Liver (tissue), 9 donors: Measurements from ENCODE around the gene SERPINB1. TPM values are rescaled to one million over a fixed set of nuclear protein-coding genes. Genes with fewer than 3 reads are reported as not detected.
"Not testable (repeated sequence)": the region's sequence is repeated elsewhere in the genome, so short reads cannot be mapped to it uniquely, and the experiment has no call there.

ENCODE experiments used
- DNase-seq: peaks from one replicate; pipeline ENCODE4 v3.0.0-alpha.2; 2017; ENCODE audit warnings: low spot score
- H3K27ac ChIP-seq, 2 donors: one replicate each; pipeline ENCODE4 v1.7.0; 2013; ENCODE audit warnings: inconsistent platforms in 2 of 2, low read length in 2 of 2, control low read depth in 1 of 2, low read depth in 1 of 2, mild to moderate bottlenecking in 1 of 2
- H3K27me3 ChIP-seq, 4 donors: one replicate each; pipeline versions ENCODE4 v1.6.1 to v1.7.0; 2013; ENCODE audit warnings: low read length in 3 of 4, inconsistent platforms in 1 of 4, mild to moderate bottlenecking in 1 of 4, moderate library complexity in 1 of 4; ENCODE audit not compliant: control insufficient read depth in 4 of 4, insufficient read depth in 4 of 4
- H3K36me3 ChIP-seq, 4 donors: one replicate each; pipeline versions ENCODE4 v1.6.1 to v1.7.0; 2013; ENCODE audit warnings: low read length in 3 of 4, mild to moderate bottlenecking in 3 of 4, low read depth in 1 of 4, moderate library complexity in 1 of 4; ENCODE audit not compliant: control insufficient read depth in 4 of 4, insufficient read depth in 3 of 4
- H3K4me1 ChIP-seq, 4 donors: one replicate each; pipeline versions ENCODE4 v1.6.1 to v1.7.0; 2013; ENCODE audit warnings: low read length in 3 of 4, mild to moderate bottlenecking in 3 of 4, moderate library complexity in 1 of 4; ENCODE audit not compliant: control insufficient read depth in 4 of 4, insufficient read depth in 4 of 4
- H3K4me3 ChIP-seq, 3 donors: one replicate each; pipeline versions ENCODE4 v1.6.1 to v1.7.0; 2013; ENCODE audit warnings: low read length in 3 of 3, control low read depth in 1 of 3, low read depth in 1 of 3, mild to moderate bottlenecking in 1 of 3
- H3K9ac ChIP-seq, 2 donors: one replicate each; pipeline ENCODE4 v1.7.0; 2013; ENCODE audit warnings: low read length in 2 of 2, mild to moderate bottlenecking in 2 of 2, moderate library complexity in 2 of 2, control low read depth in 1 of 2, low read depth in 1 of 2
- H3K9me3 ChIP-seq, 4 donors: one replicate each; pipeline versions ENCODE4 v1.6.1 to v1.7.0; 2013; ENCODE audit warnings: low read length in 3 of 4; ENCODE audit not compliant: control insufficient read depth in 4 of 4
- EGR1 ChIP-seq, 2 donors: IDR thresholded peaks; 2 replicates each; pipeline ENCODE4 v1.6.1; 2016 to 2018; ENCODE audit warnings: antibody characterized with exemption in 2 of 2, low read depth in 2 of 2
- FOXA1 ChIP-seq: IDR thresholded peaks from 2 replicates; pipeline ENCODE4 v1.6.1; 2016; ENCODE audit warnings: antibody characterized with exemption
- FOXA2 ChIP-seq: IDR thresholded peaks from 2 replicates; pipeline ENCODE4 v1.6.1; 2016; ENCODE audit warnings: antibody characterized with exemption
- GABPA ChIP-seq, 2 donors: IDR thresholded peaks in 1 of 2; conservative IDR thresholded peaks in 1 of 2; 2 replicates each; pipeline ENCODE4 v1.6.1; 2016; ENCODE audit warnings: antibody characterized with exemption in 2 of 2, mild to moderate bottlenecking in 1 of 2, moderate library complexity in 1 of 2
- HNF4A ChIP-seq, 2 donors: conservative IDR thresholded peaks; 2 replicates each; pipeline ENCODE4 v1.6.1; 2016; ENCODE audit warnings: antibody characterized with exemption in 2 of 2, mild to moderate bottlenecking in 2 of 2
- HNF4G ChIP-seq: IDR thresholded peaks from 2 replicates; pipeline ENCODE4 v1.6.1; 2016; ENCODE audit warnings: antibody characterized with exemption
- JUND ChIP-seq, 2 donors: IDR thresholded peaks; 2 replicates each; pipeline ENCODE4 v1.6.1; 2016; ENCODE audit warnings: antibody characterized with exemption in 2 of 2
- MAX ChIP-seq: IDR thresholded peaks from 2 replicates; pipeline ENCODE4 v1.6.1; 2016; ENCODE audit warnings: antibody characterized with exemption
- NR2F2 ChIP-seq: IDR thresholded peaks from 2 replicates; pipeline ENCODE4 v1.6.1; 2016; ENCODE audit warnings: antibody characterized with exemption
- RAD21 ChIP-seq, 2 donors: IDR thresholded peaks; 2 replicates each; pipeline ENCODE4 v1.6.1; 2016; ENCODE audit warnings: antibody characterized with exemption in 2 of 2, mild to moderate bottlenecking in 2 of 2
- REST ChIP-seq: IDR thresholded peaks from 2 replicates; pipeline ENCODE4 v1.6.1; 2016; ENCODE audit warnings: antibody characterized with exemption, mild to moderate bottlenecking
- RXRA ChIP-seq, 2 donors: IDR thresholded peaks; 2 replicates each; pipeline ENCODE4 v1.6.1; 2017 to 2018; ENCODE audit warnings: antibody characterized with exemption in 2 of 2, mild to moderate bottlenecking in 1 of 2
- SP1 ChIP-seq: IDR thresholded peaks from 2 replicates; pipeline ENCODE4 v1.6.1; 2018; ENCODE audit warnings: antibody characterized with exemption, mild to moderate bottlenecking
- TAF1 ChIP-seq: conservative IDR thresholded peaks from 2 replicates; pipeline ENCODE4 v1.6.1; 2016; ENCODE audit warnings: antibody characterized with exemption, mild to moderate bottlenecking
- YY1 ChIP-seq: IDR thresholded peaks from 2 replicates; pipeline ENCODE4 v1.6.1; 2016; ENCODE audit warnings: antibody characterized with exemption, mild to moderate bottlenecking
- ZBTB33 ChIP-seq: IDR thresholded peaks from 2 replicates; pipeline ENCODE4 v1.6.1; 2016; ENCODE audit warnings: antibody characterized with exemption
- WGBS: extraction: QIAGEN DNeasy Blood & Tissue Kit; methylation state at CpG from one replicate; pipeline ENCODE4 v1.1.7; 2013; 5-methylcytosine and 5-hydroxymethylcytosine counted together
- polyA plus RNA-seq, 2 donors: library from polyadenylated mRNA; stranded (reverse) in 1 of 2; unstranded in 1 of 2; fragments of 200-250 nt in 1 of 2; fragments of >200 nt in 1 of 2; fragmentation: Nextera tagmentation in 1 of 2; extraction: Ambion mirVana in 1 of 2; gene quantifications; one replicate each; pipeline versions ENCODE4 v1.2.1 to v1.2.3, GENCODE V29; 2013 to 2015
- total RNA-seq, 2 donors: library from RNA; depleted of rRNA; stranded (reverse); fragments of >200 nt; gene quantifications; one replicate each; pipeline ENCODE4 v1.2.3, GENCODE V29; 2014
- TF ChIP-seq, protein P1 (sequence below): IDR thresholded peaks from 2 replicates; pipeline ENCODE4 v1.6.1; 2016; ENCODE audit warnings: antibody characterized with exemption
- TF ChIP-seq, protein P2 (sequence below): fragments of 150-350 bp; IDR thresholded peaks from 2 replicates; pipeline ENCODE4 v1.5.1; 2017; ENCODE audit warnings: improper control_type of control experiment, low read depth, low read length; ENCODE audit not compliant: missing input control
- donor health status: healthy.
- donor health status: healthy.
- donor health status: healthy.
- donor health status: healthy.
- donor health status: healthy.

The SERPINB1 gene
- total and polyA plus RNA-seq, 4 donors, result 12.5 to 34.3 (median 18.6) TPM

DNA sequence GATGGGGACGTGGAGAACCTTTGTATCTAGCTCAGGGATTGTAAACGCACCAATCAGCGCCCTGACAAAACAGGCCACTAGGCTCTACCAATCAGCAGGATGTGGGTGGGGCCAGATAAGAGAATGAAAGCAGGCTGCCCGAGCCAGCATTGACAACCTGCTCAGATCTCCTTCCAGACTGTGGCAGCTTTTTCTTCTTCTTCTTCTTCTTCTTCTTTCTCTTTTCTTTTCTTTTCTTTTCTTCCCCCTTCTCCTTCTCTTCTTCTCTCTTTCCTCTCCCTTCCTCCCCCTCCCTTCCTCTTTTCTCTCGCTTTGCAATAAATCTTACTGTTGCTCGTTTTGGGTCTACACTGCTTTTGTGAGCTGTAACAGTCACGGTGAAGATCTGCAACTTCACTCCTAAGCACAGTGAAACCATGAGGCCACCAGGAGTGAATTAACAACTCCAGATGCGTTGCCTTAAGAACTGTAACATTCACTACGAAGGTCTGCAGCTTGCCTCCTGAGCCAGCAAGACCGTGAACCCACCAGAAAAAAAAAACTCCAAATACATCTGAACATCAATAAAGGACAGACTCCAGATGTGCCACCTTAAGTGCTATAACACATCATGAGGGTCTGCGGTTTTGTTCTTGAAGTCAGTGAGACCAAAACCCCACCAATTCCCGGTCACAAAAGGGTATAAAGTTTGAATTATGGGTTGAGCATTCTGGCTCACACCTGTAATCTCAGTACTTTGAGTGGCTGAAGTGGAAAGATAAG, 19.6 kb upstream of the SERPINB1 start:
- 80% methylated on average over 12 of the region's 12 CpGs for WGBS
- H3K36me3 ChIP-seq, result no peaks in the 10 kb centered on the region
- no peak overlapping the region for H3K9ac ChIP-seq
- no peak overlapping the region for H3K4me3 ChIP-seq
- DNase-seq, result no peak
- peaks cover 0 to 2% (median under 1%) of the 10 kb centered on the region in 4 donors for H3K4me1 ChIP-seq
- no peak for TF ChIP-seq YY1
- TF ChIP-seq HNF4A (conservative IDR thresholded peaks at IDR 0.05), result no peak
- no peak for TF ChIP-seq MAX
- no peak for TF ChIP-seq JUND (IDR thresholded peaks at IDR 0.05)
- no peak for TF ChIP-seq NR2F2
- TF ChIP-seq SP1, result no peak
- no peak for TF ChIP-seq FOXA2
- no peak for TF ChIP-seq RAD21 (IDR thresholded peaks at IDR 0.05)
- TF ChIP-seq, protein P1, sequence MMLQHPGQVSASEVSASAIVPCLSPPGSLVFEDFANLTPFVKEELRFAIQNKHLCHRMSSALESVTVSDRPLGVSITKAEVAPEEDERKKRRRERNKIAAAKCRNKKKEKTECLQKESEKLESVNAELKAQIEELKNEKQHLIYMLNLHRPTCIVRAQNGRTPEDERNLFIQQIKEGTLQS, result no peak
- no peak for TF ChIP-seq REST
- no peak for TF ChIP-seq HNF4G
- TF ChIP-seq EGR1 (IDR thresholded peaks at IDR 0.05; ENCODE audit: low read depth in 2 of 2), result no peak
- no peak for TF ChIP-seq ZBTB33
- no peak for TF ChIP-seq GABPA (IDR thresholded peaks at IDR 0.05 in 1 of 2, conservative IDR thresholded peaks at IDR 0.05 in 1 of 2)
- TF ChIP-seq, protein P2, sequence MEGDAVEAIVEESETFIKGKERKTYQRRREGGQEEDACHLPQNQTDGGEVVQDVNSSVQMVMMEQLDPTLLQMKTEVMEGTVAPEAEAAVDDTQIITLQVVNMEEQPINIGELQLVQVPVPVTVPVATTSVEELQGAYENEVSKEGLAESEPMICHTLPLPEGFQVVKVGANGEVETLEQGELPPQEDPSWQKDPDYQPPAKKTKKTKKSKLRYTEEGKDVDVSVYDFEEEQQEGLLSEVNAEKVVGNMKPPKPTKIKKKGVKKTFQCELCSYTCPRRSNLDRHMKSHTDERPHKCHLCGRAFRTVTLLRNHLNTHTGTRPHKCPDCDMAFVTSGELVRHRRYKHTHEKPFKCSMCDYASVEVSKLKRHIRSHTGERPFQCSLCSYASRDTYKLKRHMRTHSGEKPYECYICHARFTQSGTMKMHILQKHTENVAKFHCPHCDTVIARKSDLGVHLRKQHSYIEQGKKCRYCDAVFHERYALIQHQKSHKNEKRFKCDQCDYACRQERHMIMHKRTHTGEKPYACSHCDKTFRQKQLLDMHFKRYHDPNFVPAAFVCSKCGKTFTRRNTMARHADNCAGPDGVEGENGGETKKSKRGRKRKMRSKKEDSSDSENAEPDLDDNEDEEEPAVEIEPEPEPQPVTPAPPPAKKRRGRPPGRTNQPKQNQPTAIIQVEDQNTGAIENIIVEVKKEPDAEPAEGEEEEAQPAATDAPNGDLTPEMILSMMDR, result no peak
- no peak for TF ChIP-seq FOXA1
- no peak for TF ChIP-seq RXRA (IDR thresholded peaks at IDR 0.05)
- TF ChIP-seq TAF1, result no peak
- no peaks in the 10 kb centered on the region for H3K27me3 ChIP-seq
- no peak overlapping the region for H3K27ac ChIP-seq
- H3K9me3 ChIP-seq, result no peaks in the 10 kb centered on the region

DNA sequence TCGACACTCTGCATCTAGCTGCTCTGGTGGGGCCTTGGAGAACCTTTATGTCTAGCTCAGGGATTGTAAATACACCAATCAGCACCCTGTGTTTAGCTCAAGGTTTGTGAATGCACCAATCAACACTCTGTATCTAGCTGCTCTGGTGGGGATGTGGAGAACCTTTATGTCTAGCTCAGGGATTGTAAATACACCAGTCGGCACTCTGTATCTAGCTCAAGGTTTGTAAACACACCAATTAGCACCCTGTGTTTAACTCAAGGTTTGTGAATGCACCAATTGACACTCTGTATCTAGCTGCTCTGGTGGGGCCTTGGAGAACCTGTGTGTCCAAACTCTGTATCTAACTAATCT, 19.0 kb upstream of the SERPINB1 start:
- H3K27ac ChIP-seq, H3K4me3 ChIP-seq, H3K4me1 ChIP-seq, DNase-seq, H3K9ac ChIP-seq, H3K9me3 ChIP-seq, H3K36me3 ChIP-seq, H3K27me3 ChIP-seq: not testable (repeated sequence)
- 80% methylated on average over 2 of the region's 2 CpGs for WGBS

DNA sequence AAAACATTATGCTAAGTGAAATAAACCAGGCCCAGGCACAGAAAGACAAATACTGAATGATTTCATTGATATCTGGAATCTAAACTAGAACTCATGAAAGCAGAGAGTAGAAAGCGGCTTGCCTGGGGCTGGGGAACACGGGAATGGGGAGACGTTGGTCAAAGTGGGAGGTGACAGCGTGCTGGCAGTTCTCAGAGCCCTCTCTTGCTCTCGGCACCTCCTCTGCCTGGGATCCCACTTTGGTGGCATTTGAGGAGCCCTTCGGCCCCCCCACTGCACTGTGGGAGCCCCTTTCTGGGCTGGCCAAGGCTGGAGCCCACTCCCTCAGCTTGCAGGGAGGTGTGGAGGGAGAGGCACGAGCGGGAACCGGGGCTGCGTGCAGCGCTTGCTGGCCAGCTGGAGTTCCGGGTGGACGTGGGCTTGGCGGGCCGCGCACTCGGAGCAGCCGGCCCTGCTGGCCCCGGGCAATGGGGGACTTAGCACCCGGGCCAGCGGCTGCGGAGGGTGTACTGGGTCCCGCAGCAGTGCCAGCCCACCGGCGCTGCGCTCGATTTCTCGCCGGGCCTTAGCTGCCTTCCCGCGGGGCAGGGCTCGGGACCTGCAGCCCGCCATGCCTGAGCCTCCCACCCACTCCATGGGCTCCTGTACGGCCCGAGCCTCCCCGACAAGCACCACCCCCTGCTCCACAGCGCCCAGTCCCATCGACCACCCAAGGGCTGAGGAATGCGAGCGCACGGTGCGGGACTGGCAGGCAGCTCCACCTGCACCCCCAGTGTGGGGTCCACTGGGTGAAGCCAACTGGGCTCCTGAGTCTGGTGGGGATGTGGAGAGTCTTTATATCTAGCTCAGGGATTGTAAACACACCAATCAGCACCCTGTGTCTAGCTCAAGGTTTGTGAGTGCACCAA, 18.4 kb upstream of the SERPINB1 start:
- DNase-seq, H3K9me3 ChIP-seq, H3K27ac ChIP-seq, H3K27me3 ChIP-seq, H3K4me3 ChIP-seq, H3K36me3 ChIP-seq, H3K4me1 ChIP-seq, H3K9ac ChIP-seq: not testable (repeated sequence)
- WGBS, result 97% methylated on average over 42 of the region's 42 CpGs
